ENCODE results near the gene MAST4.

Gene MAST4

GRCh38 chr5:66812291-66812690 is 216.1 kb downstream of the MAST4 start:
- no peaks in the 10 kb centered on the region for H3K36me3 ChIP-seq (ENCODE audit: low read depth)
- DNase-seq (ENCODE audit: low spot score) (no peak), ATAC-seq (ENCODE audit: low read depth) (no peak)
- H3K27me3 ChIP-seq (ENCODE audit: insufficient read depth, poor library complexity, severe bottlenecking): no peaks in the 10 kb centered on the region
- no peak for TF ChIP-seq CTCF (IDR thresholded peaks at IDR 0.05; ENCODE audit: poor library complexity, severe bottlenecking)
- H3K9me3 ChIP-seq (ENCODE audit: severe bottlenecking): no peaks in the 10 kb centered on the region
- no peak overlapping the region for H3K4me3 ChIP-seq (ENCODE audit: severe bottlenecking)
- H3K4me1 ChIP-seq (ENCODE audit: insufficient read depth, poor library complexity, severe bottlenecking): peaks cover 3% of the 10 kb centered on the region
- H3K27ac ChIP-seq (ENCODE audit: poor library complexity, severe bottlenecking): no peak overlapping the region

GRCh38 chr5:66813306-66813705 is 217.1 kb downstream of the MAST4 start:
- H3K4me1 ChIP-seq (ENCODE audit: insufficient read depth, poor library complexity, severe bottlenecking): no peaks in the 10 kb centered on the region
- DNase-seq (ENCODE audit: low spot score) (no peak), ATAC-seq (ENCODE audit: low read depth) (no peak)
- TF ChIP-seq CTCF (IDR thresholded peaks at IDR 0.05; ENCODE audit: poor library complexity, severe bottlenecking): no peak
- no peaks in the 10 kb centered on the region for H3K9me3 ChIP-seq (ENCODE audit: severe bottlenecking)
- no peak overlapping the region for H3K27ac ChIP-seq (ENCODE audit: poor library complexity, severe bottlenecking)
- no peak overlapping the region for H3K4me3 ChIP-seq (ENCODE audit: severe bottlenecking)
- no peaks in the 10 kb centered on the region for H3K36me3 ChIP-seq (ENCODE audit: low read depth)
- no peaks in the 10 kb centered on the region for H3K27me3 ChIP-seq (ENCODE audit: insufficient read depth, poor library complexity, severe bottlenecking)

GRCh38 chr5:66814146-66814991 is 218.2 kb downstream of the MAST4 start:
- Histone ChIP-seq H3K9me3 (ENCODE audit: severe bottlenecking) (no peaks in the 10 kb centered on the region), H3K27me3 (ENCODE audit: insufficient read depth, poor library complexity, severe bottlenecking) (no peaks in the 10 kb centered on the region), H3K4me1 (ENCODE audit: insufficient read depth, poor library complexity, severe bottlenecking) (no peaks in the 10 kb centered on the region), H3K36me3 (ENCODE audit: low read depth) (no peaks in the 10 kb centered on the region), H3K4me3 (ENCODE audit: severe bottlenecking) (no peak overlapping the region), H3K27ac (ENCODE audit: poor library complexity, severe bottlenecking) (no peak overlapping the region)
- peak; percentile 97 for TF ChIP-seq CTCF (IDR thresholded peaks at IDR 0.05; ENCODE audit: poor library complexity, severe bottlenecking)
- ATAC-seq (ENCODE audit: low read depth) (peak; percentile 88), DNase-seq (ENCODE audit: low spot score) (no peak)

GRCh38 chr5:66818304-66818934 is 222.2 kb downstream of the MAST4 start:
- ATAC-seq (ENCODE audit: low read depth) (no peak), DNase-seq (ENCODE audit: low spot score) (no peak)
- TF ChIP-seq CTCF (IDR thresholded peaks at IDR 0.05; ENCODE audit: poor library complexity, severe bottlenecking): no peak
- Histone ChIP-seq H3K9me3 (ENCODE audit: severe bottlenecking) (no peaks in the 10 kb centered on the region), H3K4me3 (ENCODE audit: severe bottlenecking) (no peak overlapping the region), H3K4me1 (ENCODE audit: insufficient read depth, poor library complexity, severe bottlenecking) (no peaks in the 10 kb centered on the region), H3K27ac (ENCODE audit: poor library complexity, severe bottlenecking) (no peak overlapping the region), H3K36me3 (ENCODE audit: low read depth) (no peaks in the 10 kb centered on the region), H3K27me3 (ENCODE audit: insufficient read depth, poor library complexity, severe bottlenecking) (no peaks in the 10 kb centered on the region)

GRCh38 chr5:66818935-66819328 is 222.7 kb downstream of the MAST4 start:
- Histone ChIP-seq H3K9me3 (ENCODE audit: severe bottlenecking) (no peaks in the 10 kb centered on the region), H3K27ac (ENCODE audit: poor library complexity, severe bottlenecking) (no peak overlapping the region), H3K4me3 (ENCODE audit: severe bottlenecking) (no peak overlapping the region), H3K4me1 (ENCODE audit: insufficient read depth, poor library complexity, severe bottlenecking) (no peaks in the 10 kb centered on the region), H3K27me3 (ENCODE audit: insufficient read depth, poor library complexity, severe bottlenecking) (no peaks in the 10 kb centered on the region), H3K36me3 (ENCODE audit: low read depth) (no peaks in the 10 kb centered on the region)
- DNase-seq (ENCODE audit: low spot score) (no peak), ATAC-seq (ENCODE audit: low read depth) (no peak)
- no peak for TF ChIP-seq CTCF (IDR thresholded peaks at IDR 0.05; ENCODE audit: poor library complexity, severe bottlenecking)

Measured in RWPE2 (cell line).